ENCODE results near the gene SLC25A25. TPM values are rescaled to one million over a fixed set of nuclear protein-coding genes. Genes with fewer than 3 reads are reported as not detected.

The SLC25A25 gene
- total and polyA plus RNA-seq, 10 of the 15 experiments (the other 5 are each of a cell fraction or from before 2014, with no cell fraction given) = 0.04 to 17.1 (median 12.4) TPM; not detected in 1

- H3K27ac ChIP-seq (ENCODE audit: control insufficient read depth, insufficient read depth) = peak overlapping the region; percentile 55
- no peaks in the 10 kb centered on the region; the same call in 2 of the 3 replicates for H3K9me3 ChIP-seq (replicated peaks; ENCODE audit: control insufficient read depth, insufficient read depth, low read length)
- intact Hi-C loops (cut with micrococcal nuclease; ENCODE audit: unreplicated experiment) = no loop called here
- WGBS (ENCODE audit: insufficient coverage, insufficient replicate concordance, low lambda C conversion rate, missing lambda C conversion rate) = 25% methylated on average over 4 of the region's 4 CpGs
- no peaks in the 10 kb centered on the region for H3K79me2 ChIP-seq (ENCODE audit: control insufficient read depth, insufficient read depth, low read length)
- H2AFZ ChIP-seq (ENCODE audit: control insufficient read depth, low read depth, low read length) = peak overlapping the region; percentile 3
- no peaks in the 10 kb centered on the region for H3K36me3 ChIP-seq (ENCODE audit: control insufficient read depth in 2 of 2, insufficient read depth in 2 of 2, low read length in 1 of 2)
- FAIRE-seq (no peak), ATAC-seq (no peak), DNase-seq (ENCODE audit: low read depth, low spot score) (no peak)
- ChIA-PET CTCF (interaction anchor here (0.7 to 16.0 kb wide), 8 partner anchors 10 to 214 kb away, joined by 3 to 332 read pairs (median 11); no protein-coding TSS in a partner anchor), SMC1A (ENCODE audit: uncharacterized antibody, unreplicated experiment) (interaction anchor here (0.8 to 3.0 kb wide), 3 partner anchors 9 to 70 kb away, joined by 3 to 10 read pairs (median 3); no protein-coding TSS in a partner anchor), POLR2A (interaction anchor here (0.8 to 2.7 kb wide), 4 partner anchors 9 to 71 kb away, joined by 3 to 9 read pairs (median 3); no protein-coding TSS in a partner anchor), RAD21 (ENCODE audit: unreplicated experiment) (interaction anchor here (1.0 to 4.0 kb wide), 3 partner anchors 9 to 72 kb away, joined by 4 to 28 read pairs (median 16); no protein-coding TSS in a partner anchor)
- in situ Hi-C loops (cut with MboI) = no loop called here
- no peaks in the 10 kb centered on the region for H4K20me1 ChIP-seq (ENCODE audit: control insufficient read depth, insufficient read depth)
- H3K9ac ChIP-seq (ENCODE audit: control insufficient read depth, insufficient read depth, low read length) = 0 out of 2 replicates have a peak overlapping the region, but pooled peaks have one; percentile 40
- peak overlapping the region; percentile 88 for H3K4me2 ChIP-seq (ENCODE audit: control insufficient read depth, insufficient read depth)
- BruUV-seq (replicated peaks) = no TSS peak
- no peaks in the 10 kb centered on the region for H3K27me3 ChIP-seq (replicated peaks in 1 of 2; ENCODE audit: control insufficient read depth in 2 of 2, insufficient read depth in 2 of 2, low read length in 1 of 2)
- peaks cover 47% of the 10 kb centered on the region for H3K4me1 ChIP-seq (ENCODE audit: control insufficient read depth, insufficient read depth, low read length)
- no peak overlapping the region for H3K4me3 ChIP-seq
- TF ChIP-seq DPF2 (IDR thresholded peaks at IDR 0.05) (no peak), E4F1 (IDR thresholded peaks at IDR 0.05; ENCODE audit: borderline replicate concordance, partially characterized antibody) (no peak), CBX3 (IDR thresholded peaks at IDR 0.05; ENCODE audit: borderline replicate concordance, low read depth) (no peak), NKRF (conservative IDR thresholded peaks at IDR 0.05) (no peak), NFYB (IDR thresholded peaks at IDR 0.05; ENCODE audit: insufficient read depth, low read depth, low read length) (no peak), PBX3 (IDR thresholded peaks at IDR 0.05; ENCODE audit: insufficient replicate concordance, low read depth, low read length) (no peak), POLR2A (IDR thresholded peaks at IDR 0.05; ENCODE audit: low read depth, low read length) (no peak), STAT1 (conservative IDR thresholded peaks at IDR 0.05) (no peak), IRF3 (IDR thresholded peaks at IDR 0.05) (no peak), STAT3 (IDR thresholded peaks at IDR 0.05; ENCODE audit: low read depth, low read length) (no peak), BHLHE40 (IDR thresholded peaks at IDR 0.05; ENCODE audit: borderline replicate concordance in 1 of 2, low read depth in 2 of 2, low read length in 1 of 2) (no peak), USF1 (IDR thresholded peaks at IDR 0.05; ENCODE audit: borderline replicate concordance, extremely low read length, insufficient read depth, low read depth, low read length) (no peak), IRF4 (IDR thresholded peaks at IDR 0.05; ENCODE audit: low read depth, low read length) (no peak), EP300 (IDR thresholded peaks at IDR 0.05; ENCODE audit: borderline replicate concordance in 1 of 2, control insufficient read depth in 1 of 2, low read depth in 2 of 2, low read length in 2 of 2) (no peak), SUZ12 (IDR thresholded peaks at IDR 0.05; ENCODE audit: unreplicated experiment) (no peak), BACH1 (IDR thresholded peaks at IDR 0.05; ENCODE audit: borderline replicate concordance) (no peak)
Measured at GRCh38 chr9:128025736-128026135, 42.3 kb upstream of the SLC25A25 start.

Measured in GM12878 (cell line).